ENCODE measurements around the gene POLR1A. TPM values are rescaled to one million over a fixed set of nuclear protein-coding genes. Genes with fewer than 3 reads are reported as not detected.

Gene POLR1A
- polyA plus RNA-seq, 10 donors: 14.0 to 20.1 (median 17.9) TPM

DNA sequence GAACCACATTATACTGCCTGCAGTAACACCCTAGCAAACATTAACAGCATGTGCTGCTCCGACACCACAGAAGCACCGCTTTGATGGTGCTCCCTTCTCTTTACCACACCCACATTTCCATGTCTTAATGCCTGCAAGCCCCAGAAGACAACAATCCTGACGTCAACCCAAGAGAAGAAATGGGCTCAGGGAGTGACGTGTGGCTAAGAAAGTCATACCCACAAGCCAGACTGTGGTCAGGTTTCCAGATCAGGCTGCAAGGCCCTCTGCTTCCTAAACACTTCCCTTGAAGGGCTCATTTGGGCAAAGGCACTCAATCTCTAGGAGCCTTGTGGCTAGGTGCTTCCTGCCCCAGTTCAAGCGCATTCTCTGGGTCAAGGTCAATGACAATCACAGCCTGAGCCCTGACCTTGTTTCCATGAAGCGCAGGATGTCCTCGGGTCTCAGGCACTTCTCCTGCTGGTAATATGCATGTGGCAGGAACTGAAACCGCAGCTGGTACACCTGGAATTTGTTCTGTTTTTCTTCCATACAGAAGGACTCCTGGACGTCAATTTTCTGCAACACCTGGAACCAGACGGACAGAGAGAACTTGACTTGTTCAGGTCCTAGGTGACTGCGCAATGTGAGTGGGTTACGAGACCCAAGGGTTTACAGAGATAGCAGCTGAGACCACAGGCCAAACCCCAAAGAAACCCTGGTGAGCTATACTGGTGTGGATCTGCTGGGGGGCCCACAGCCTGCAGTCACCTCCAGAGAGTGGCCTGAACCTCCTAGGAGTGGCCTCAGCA, 67.2 kb downstream of the POLR1A start:
- peak in 1 of 3 donors; percentile 48 for DNase-seq

GRCh38 chr2:86037795-86038192, 67.9 kb downstream of the POLR1A start:
- DNase-seq: no peak

- DNase-seq: peak; percentile 59 to 86 (median 73)
Observed at GRCh38 chr2:86037141-86037794, 68.4 kb downstream of the POLR1A start.

- DNase-seq: peak in 2 of 3 donors; percentile 88 to 96
Observed at GRCh38 chr2:86036669-86037138, 69.0 kb downstream of the POLR1A start.

- DNase-seq: peak; percentile 84 to 94 (median 87)
Observed at GRCh38 chr2:86035883-86036668, 69.6 kb downstream of the POLR1A start.

DNA sequence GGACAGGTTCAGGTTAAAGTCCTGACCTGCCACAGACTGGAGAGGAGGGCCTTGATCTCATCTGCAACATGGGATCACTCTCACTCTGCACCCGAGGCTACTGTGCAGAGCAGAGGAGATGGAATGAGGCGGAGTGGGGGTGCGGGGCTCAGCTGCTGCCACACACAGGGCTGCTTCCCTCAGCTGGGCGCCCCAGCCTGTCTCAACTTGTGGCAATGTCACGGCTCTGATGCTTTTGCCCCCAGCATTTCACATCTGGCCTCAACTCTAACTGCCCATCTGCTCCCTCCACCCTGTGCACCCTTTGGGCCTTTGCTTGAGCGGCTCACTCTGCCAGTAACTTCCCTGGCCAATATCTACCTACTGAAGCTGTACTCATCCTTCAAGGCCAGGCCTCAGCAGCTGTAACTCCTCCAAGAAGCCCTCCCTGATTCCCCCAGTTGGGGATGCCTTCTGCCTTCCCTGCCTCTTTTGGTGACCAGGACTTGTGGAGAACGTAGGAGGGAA, 70.3 kb downstream of the POLR1A start:
- peak in 1 of 3 donors; percentile 49 for DNase-seq

GRCh38 chr2:86033751-86034692, 71.7 kb downstream of the POLR1A start:
- no peak for DNase-seq

GRCh38 chr2:86032861-86033595, 72.7 kb downstream of the POLR1A start:
- DNase-seq: no peak

GRCh38 chr2:86031606-86032005, 74.1 kb downstream of the POLR1A start:
- no peak for DNase-seq

DNA sequence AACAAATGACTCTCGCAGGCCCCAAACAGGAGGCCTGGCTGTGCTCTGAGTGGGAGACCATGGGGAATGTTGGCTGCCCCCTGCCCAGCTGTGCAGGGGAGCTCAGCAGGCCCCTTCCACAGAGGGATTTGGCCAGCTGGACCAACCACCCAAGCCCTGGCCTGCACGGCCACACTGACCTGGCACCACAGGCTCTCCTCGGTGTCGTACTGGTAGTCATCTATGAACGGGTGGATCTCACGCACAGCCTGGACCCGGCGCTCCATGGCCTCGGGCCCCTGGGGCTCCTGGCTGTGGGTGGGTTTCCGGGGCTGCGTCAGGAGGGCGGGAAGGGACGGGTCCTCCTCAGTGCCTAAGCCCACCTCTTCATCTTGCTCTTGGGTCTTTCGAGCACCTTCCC, 74.5 kb downstream of the POLR1A start:
- DNase-seq: no peak

GRCh38 chr2:86029873-86030272, 75.8 kb downstream of the POLR1A start:
- no peak for DNase-seq

- peak; percentile 35 to 80 (median 54) for DNase-seq
Observed at GRCh38 chr2:86028766-86029381, 76.8 kb downstream of the POLR1A start.

- DNase-seq: peak in 1 of 3 donors; percentile 61
Observed at GRCh38 chr2:86027922-86028765, 77.5 kb downstream of the POLR1A start.

DNA sequence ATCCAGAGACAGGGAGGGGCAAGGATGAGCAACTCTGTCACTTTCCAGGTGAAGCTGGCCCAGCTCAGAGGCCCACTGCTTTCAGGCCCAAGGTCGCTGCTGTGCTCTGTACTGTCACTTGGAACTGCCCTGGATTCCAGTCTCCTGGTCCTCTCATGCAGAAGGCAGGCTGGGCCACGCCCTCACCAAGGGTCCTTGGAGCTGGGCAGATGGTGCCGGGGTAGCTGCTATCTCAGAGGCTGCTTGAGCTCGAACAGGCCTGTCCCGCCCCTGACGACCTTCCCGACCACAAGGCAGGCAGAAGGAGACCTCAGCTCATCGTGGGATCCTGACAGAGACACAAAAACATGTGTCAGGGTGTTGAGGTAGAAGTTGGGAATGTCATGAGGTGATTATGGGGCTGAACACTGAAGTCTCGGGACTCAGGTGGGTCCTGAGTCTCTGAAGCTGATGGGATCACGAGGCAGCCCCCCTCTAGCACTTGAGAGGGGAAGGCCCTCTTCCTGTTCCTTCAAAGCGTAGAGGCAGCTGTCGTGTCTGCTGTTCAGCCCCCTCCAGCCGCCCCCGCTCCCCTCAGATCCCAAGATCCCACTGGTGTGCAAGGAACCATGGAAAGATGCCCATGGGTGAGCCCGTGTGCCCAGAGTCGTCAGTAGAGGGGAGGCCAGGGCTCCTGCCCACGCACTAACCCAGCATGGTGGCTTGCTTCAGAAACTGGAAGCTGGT, 78.3 kb downstream of the POLR1A start:
- DNase-seq: no peak

- DNase-seq: no peak
Observed at GRCh38 chr2:86026744-86027065, 79.0 kb downstream of the POLR1A start.

- no peak for DNase-seq
Observed at GRCh38 chr2:86025976-86026743, 79.5 kb downstream of the POLR1A start.

DNA sequence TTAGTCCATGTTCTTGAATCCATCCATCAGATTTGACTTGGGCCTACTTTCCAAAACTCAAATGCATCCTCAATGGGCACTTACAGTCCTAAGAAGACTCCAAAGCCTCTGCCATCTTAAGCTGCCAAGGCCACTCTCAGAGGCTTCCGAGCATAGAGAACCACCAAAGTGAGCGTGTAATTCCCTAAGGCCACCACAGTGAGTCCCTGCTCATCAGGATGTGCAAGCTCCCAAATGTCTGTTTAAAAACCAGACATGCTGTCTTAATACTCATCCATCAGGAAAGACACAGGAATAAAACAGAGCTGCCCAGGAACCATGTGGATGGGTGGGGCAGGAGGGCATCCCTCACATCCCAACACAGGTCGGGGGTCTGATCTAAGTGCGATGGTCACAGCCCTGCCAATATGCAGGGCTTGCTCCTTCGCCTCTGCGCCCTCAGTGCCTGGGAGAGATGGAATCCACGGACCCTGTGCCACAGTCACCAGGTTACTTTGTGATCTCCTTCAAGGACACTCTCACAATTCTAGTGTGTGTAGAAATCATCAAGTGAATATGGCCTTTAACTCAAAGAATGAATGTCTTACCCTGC, 80.4 kb downstream of the POLR1A start:
- no peak for DNase-seq

Measured in muscle of back (tissue), 11 donors.